GM21619 (cell line): ENCODE data around the gene MRPS18C.

Source experiments
- ATAC-seq: cut with Tn5 transposase; IDR thresholded peaks from one replicate; pipeline ENCODE4 v1.9.1; 2021; ENCODE audit not compliant: unreplicated experiment

The MRPS18C gene

DNA sequence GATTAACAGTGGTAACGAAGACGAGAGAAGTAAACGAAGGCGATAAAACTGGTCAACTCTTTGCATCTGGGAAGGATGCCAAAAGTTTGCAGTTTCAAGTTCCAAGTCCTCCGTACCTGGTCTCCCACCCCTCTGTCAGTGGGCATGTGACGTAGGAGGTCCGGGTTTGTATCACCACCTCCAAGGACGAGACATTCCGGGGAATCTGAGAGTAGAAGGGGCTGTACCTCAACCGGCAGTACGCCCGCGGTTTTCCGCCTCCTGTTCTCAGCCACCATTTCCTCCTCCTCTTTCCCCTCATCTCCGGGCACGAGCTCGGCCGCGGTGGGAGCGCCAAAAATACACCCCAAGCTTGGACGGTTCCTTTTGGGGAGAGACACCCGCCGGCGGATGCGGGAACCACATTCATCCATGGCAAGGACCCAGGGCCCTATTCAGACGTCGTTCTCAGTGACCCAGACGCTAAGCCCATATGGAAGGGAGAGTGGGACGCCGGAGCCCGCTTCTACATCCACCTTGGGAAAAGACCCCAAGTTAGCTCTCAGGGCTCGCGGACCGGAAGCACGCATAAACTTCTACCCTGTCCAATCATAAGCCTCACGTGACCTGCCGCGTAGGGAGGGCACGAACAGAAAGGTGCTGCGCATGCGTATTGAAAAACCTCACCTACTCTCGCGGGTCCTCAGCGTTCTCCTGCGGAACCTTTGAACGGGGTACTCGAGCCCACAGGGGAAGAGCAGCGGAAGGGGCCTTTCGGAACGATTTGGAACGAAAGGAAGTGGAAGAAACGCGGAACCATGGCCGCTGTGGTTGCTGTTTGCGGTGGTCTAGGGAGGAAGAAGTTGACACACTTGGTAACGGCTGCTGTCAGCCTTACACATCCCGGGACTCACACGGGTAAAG lies at the start of gene MRPS18C, which contains the start of gene HELQ:
Gene MRPS18C, plus strand, starts transcription at position 778 of the 903 bp plus-strand sequence. Its CDS starts 20 bp downstream, at position 798.
Gene HELQ, minus strand, starts transcription at position 543 of the 903 bp plus-strand sequence. Its CDS starts 130 bp downstream, at position 413.
- peak; percentile 96 for ATAC-seq

- ATAC-seq = no peak
Observed at GRCh38 chr4:83408908-83409307, 47.0 kb upstream of the MRPS18C start.

GRCh38 chr4:83413676-83414075 lies 42.2 kb upstream of the MRPS18C start:
- ATAC-seq = no peak

- ATAC-seq = no peak
Observed at GRCh38 chr4:83417566-83417965, 38.3 kb upstream of the MRPS18C start.

DNA sequence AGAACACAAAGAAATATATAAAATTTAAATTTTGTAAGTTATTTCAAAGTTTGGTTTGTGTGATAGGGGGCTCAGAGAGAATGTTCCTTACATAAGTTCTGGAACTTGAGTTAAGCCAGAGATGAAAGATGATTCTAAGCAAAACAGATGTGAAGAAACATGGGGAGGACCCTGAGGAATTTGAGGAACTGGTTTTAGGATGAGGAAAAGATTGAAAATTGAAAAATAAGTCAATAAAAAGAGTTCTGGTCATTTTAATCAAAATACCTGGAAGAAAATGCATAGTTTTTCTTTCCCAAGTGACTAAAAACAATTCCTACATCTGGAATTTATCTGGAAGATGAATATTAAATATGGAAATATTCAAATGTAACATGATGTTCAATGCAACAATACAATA lies 37.6 kb upstream of the MRPS18C start:
- ATAC-seq = no peak

DNA sequence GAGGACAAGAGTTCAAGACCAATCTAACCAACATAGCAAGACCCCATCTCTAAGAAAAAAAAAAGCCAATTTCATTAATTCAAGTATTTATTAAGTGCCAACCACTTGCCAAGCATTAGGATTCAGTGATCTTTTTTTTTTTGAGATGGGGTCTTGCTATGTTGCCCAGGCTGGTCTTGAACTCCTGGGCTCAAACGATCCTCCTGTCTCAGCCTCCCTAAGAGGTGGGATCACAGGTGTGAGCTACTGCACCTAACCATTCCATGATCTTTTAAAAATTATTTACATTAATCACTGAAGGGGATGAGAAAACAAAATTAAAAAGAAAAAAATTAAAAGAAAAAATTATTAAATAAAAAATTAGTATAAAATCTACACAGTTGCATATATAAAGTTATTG lies 24.7 kb upstream of the MRPS18C start:
- ATAC-seq = no peak

DNA sequence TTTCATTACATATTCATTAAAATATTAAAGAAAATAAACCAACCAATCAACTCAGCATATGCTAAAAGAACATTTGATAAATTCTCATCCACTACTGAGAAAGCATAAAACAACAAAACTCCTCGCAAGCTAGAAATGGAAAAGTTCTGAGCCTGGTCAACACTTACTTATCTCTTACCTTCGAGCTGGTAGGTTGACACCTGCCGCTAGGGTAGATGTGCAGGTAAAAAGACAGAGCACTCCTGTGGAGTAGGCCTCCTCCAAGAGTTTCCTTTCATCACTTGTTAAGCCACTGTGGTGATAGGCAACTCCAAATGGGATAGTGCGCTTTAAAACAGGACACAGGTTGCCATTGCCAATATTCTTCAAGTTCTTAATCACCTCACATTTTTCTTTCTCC lies 19.2 kb upstream of the MRPS18C start:
- no peak for ATAC-seq

- no peak for ATAC-seq
Observed at GRCh38 chr4:83438719-83439118, 17.1 kb upstream of the MRPS18C start.

GRCh38 chr4:83440148-83440814 lies 15.6 kb upstream of the MRPS18C start:
- no peak for ATAC-seq

- ATAC-seq = no peak
Observed at GRCh38 chr4:83440899-83441298, 15.0 kb upstream of the MRPS18C start.

DNA sequence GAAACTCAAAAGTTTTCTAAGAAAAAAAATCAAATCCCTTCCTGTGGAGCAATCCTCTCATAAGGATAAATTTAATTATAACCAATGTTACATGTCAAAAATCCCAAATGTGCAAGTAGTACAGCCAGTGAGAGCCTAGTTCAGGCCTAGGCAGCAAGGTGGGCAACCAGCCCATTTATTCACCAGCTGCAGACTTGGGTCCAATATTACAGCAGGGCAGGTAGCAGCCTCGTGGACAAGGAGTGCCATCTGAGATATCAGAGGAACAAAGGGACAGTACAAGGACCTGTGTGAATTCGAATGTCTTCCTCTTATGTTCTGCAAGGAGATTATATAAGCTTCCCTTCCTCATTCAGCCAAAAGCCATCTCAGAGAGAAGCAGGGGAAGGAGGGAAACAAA lies 6.8 kb upstream of the MRPS18C start:
- ATAC-seq = no peak

DNA sequence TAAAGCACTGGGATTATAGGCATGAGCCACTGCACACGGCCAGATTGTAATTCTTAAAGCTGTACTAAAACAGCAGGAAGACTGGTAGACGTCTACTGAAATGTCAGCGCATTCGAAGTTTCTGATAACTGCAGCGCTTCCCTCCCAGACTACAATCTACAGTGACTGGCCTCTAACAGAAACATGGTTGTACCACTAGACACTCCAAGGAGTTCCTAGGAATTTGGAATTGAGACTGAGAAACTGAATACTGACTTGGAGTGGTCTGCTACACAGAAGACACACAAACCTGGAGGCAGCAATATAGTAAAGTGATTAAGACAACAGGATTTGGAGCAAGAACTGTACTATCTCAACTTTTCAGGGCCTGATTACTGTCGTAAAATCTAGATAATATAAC lies 1.2 kb upstream of the MRPS18C start:
- no peak for ATAC-seq

DNA sequence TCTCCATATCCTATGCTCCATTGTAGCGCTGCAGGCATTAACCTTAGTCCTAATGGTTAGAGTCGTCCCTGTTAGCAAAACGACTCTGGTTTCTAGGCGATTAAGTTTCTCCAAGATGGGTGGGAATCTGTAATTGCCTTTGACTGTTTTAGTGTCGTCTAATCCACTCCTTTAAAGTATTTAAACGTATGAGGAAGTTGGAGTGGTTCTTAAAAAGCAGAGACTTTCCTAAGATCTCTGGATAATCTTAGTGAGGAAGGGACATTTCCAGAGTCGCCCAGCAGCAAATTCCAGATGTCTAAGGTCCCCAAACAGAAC lies 285 bp downstream of the MRPS18C start:
- ATAC-seq = no peak

DNA sequence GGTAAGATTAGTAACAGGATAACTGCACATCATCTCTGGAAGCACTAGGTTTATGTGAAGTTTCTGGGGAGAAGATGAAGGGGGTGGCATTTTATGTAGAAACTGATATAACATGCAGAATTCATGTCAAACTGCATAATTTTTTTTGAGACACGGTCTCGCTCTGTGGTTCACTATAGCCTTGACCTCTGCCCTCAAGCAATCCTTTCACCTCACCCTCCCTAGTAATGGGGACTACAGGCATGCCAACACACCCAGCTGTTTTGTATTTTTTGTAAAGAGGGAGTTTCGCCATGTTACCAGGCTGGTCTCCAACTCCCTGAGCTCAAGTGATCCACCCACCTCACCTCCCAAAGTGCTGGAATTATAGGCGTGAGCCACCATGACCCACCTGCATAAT lies 17.6 kb downstream of the MRPS18C start:
- no peak for ATAC-seq

- no peak for ATAC-seq
Observed at GRCh38 chr4:83473966-83474365, 18.1 kb downstream of the MRPS18C start.

GRCh38 chr4:83484500-83485461 lies 28.9 kb downstream of the MRPS18C start, which contains the start of gene ABRAXAS1:
TSS of gene ABRAXAS1 (minus strand) at chr4:83485100. CDS start at chr4:83485072, 28 bp downstream.
- peak; percentile 94 for ATAC-seq

GRCh38 chr4:83486457-83487129 lies 30.7 kb downstream of the MRPS18C start:
- no peak for ATAC-seq

- no peak for ATAC-seq
Observed at GRCh38 chr4:83489711-83490326, 34.0 kb downstream of the MRPS18C start.

- peak; percentile 74 for ATAC-seq
Observed at GRCh38 chr4:83490876-83491450, 35.1 kb downstream of the MRPS18C start.
